A549 (cell line): Measurements from ENCODE around the gene CASP9.

ENCODE experiments used
- CTCF ChIP-seq: fragments of >200 bp; sonication (Bioruptor Twin); formaldehyde crosslinking; IDR thresholded peaks from 3 replicates; pipeline ENCODE4 v1.5.1; 2016
- EHMT2 ChIP-seq: fragments of 200-600 bp; sonication (generic); IDR thresholded peaks from 2 replicates; pipeline ENCODE4 v1.6.1; 2016; ENCODE audit warnings: antibody characterized with exemption, low read depth, mild to moderate bottlenecking, moderate library complexity
- EP300 ChIP-seq, 2 experiments: fragments of >200 bp; sonication (Bioruptor Twin); formaldehyde crosslinking; IDR thresholded peaks; 2 replicates in 1 of 2; 3 replicates in 1 of 2; pipeline ENCODE4 v1.6.1; 2016 to 2017
- MAZ ChIP-seq: fragments of 150-350 bp; IDR thresholded peaks from 2 replicates; pipeline ENCODE4 v1.6.1; 2014; ENCODE audit warnings: antibody characterized with exemption, low read depth, low read length, borderline replicate concordance
- POLR2A ChIP-seq: IDR thresholded peaks from 2 replicates; pipeline ENCODE4 v1.6.1; 2012; ENCODE audit warnings: mild to moderate bottlenecking, low read length

GRCh38 chr1:15571266-15571665, 47.3 kb upstream of the CASP9 start:
- TF ChIP-seq CTCF (no peak), EP300 (IDR thresholded peaks at IDR 0.05) (no peak), EHMT2 (no peak), POLR2A (no peak), MAZ (no peak)
